ENCODE data around the gene MTA1. TPM values are rescaled to one million over a fixed set of nuclear protein-coding genes. Genes with fewer than 3 reads are reported as not detected.

Gene MTA1
- polyA plus RNA-seq, 4 donors: 92.8 to 167 (median 112) TPM

GRCh38 chr14:105401699-105402098, 17.9 kb upstream of the MTA1 start:
- DNase-seq (ENCODE audit: low read depth in 4 of 4, low spot score in 3 of 4): no peak

- no peak for DNase-seq (ENCODE audit: low read depth in 4 of 4, low spot score in 3 of 4)
Measured at GRCh38 chr14:105408592-105408991, 11.0 kb upstream of the MTA1 start.

- no peak for DNase-seq (ENCODE audit: low read depth in 4 of 4, low spot score in 3 of 4)
Measured at GRCh38 chr14:105409364-105409763, 10.3 kb upstream of the MTA1 start.

GRCh38 chr14:105410642-105411016, 9.0 kb upstream of the MTA1 start:
- DNase-seq (ENCODE audit: low read depth in 4 of 4, low spot score in 3 of 4): no peak

GRCh38 chr14:105411017-105411941, 8.3 kb upstream of the MTA1 start:
- no peak for DNase-seq (ENCODE audit: low read depth in 4 of 4, low spot score in 3 of 4)

GRCh38 chr14:105411985-105412770, 7.4 kb upstream of the MTA1 start:
- no peak for DNase-seq (ENCODE audit: low read depth in 4 of 4, low spot score in 3 of 4)

GRCh38 chr14:105412771-105413543, 6.7 kb upstream of the MTA1 start:
- no peak for DNase-seq (ENCODE audit: low read depth in 4 of 4, low spot score in 3 of 4)

GRCh38 chr14:105413544-105413886, 6.1 kb upstream of the MTA1 start:
- no peak for DNase-seq (ENCODE audit: low read depth in 4 of 4, low spot score in 3 of 4)

GRCh38 chr14:105414456-105415371, 4.9 kb upstream of the MTA1 start:
- DNase-seq (ENCODE audit: low read depth in 4 of 4, low spot score in 3 of 4): peak in 1 of 4 donors; percentile 39

- DNase-seq (ENCODE audit: low read depth in 4 of 4, low spot score in 3 of 4): no peak
Measured at GRCh38 chr14:105415481-105416428, 3.9 kb upstream of the MTA1 start.

- no peak for DNase-seq (ENCODE audit: low read depth in 4 of 4, low spot score in 3 of 4)
Measured at GRCh38 chr14:105416671-105417070, 3.0 kb upstream of the MTA1 start.

- DNase-seq (ENCODE audit: low read depth in 4 of 4, low spot score in 3 of 4): no peak
Measured at GRCh38 chr14:105417690-105418121, 1.9 kb upstream of the MTA1 start.

- DNase-seq (ENCODE audit: low read depth in 4 of 4, low spot score in 3 of 4): no peak
Measured at GRCh38 chr14:105418269-105419194, 1.1 kb upstream of the MTA1 start.

- no peak for DNase-seq (ENCODE audit: low read depth in 4 of 4, low spot score in 3 of 4)
Measured at GRCh38 chr14:105420101-105420973, 710 bp downstream of the MTA1 start.

GRCh38 chr14:105420974-105421674, 1.5 kb downstream of the MTA1 start:
- DNase-seq (ENCODE audit: low read depth in 4 of 4, low spot score in 3 of 4): no peak
